GM19351 (cell line): ENCODE data around the gene STPG3.
"Not testable (repeated sequence)": the region's sequence is repeated elsewhere in the genome, so short reads cannot be mapped to it uniquely, and the experiment has no call there.

ENCODE experiments used
- ATAC-seq: cut with Tn5 transposase; IDR thresholded peaks from one replicate; pipeline ENCODE4 v1.9.1; 2021; ENCODE audit warnings: mild to moderate bottlenecking, moderate library complexity; ENCODE audit not compliant: unreplicated experiment

The STPG3 gene

DNA sequence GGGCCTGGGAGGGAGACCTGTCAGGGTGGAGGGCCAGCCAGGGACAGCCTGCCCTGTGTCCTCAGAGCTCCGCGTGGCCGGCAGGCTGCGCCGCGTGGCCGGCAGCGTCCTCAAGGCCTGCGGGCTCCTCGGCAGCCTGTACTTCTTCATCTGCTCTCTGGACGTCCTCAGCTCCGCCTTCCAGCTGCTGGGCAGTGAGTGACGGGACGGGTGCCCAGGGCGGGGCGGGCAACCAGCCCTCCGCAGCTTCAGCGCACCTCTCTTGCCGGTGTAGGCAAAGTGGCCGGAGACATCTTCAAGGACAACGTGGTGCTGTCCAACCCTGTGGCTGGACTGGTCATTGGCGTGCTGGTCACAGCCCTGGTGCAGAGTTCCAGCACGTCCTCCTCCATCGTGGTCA lies 18.6 kb upstream of the STPG3 start:
- no peak for ATAC-seq

DNA sequence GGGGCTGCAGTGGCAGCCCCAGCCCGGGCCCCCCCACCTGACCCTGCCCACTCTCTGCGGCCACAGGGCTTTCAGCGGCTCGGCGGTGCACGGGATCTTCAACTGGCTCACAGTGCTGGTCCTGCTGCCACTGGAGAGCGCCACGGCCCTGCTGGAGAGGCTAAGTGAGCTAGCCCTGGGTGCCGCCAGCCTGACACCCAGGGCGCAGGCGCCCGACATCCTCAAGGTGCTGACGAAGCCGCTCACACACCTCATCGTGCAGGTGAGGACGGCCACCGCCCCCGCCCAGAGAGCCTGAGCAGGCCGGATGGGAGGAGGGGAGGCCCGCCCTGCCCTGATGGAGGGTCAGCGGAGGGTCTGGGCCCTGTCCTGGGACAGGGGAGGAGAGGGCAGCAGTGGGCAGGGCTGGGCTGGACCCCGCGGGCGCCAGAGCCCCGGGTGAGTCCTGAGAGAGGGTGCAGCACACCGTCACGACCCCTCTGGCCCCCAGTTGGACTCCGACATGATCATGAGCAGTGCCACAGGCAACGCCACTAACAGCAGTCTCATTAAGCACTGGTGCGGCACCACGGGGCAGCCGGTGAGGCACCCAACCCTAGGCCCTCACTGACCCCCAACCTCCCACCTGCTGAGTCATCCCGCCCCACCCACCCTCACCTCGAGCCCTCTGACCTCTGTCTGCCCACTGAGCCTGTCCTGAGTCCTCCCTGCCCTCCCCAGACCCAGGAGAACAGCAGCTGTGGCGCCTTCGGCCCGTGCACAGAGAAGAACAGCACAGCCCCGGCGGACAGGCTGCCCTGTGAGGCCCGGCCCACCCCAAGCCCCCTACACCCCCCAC lies 17.7 kb upstream of the STPG3 start:
- no peak for ATAC-seq

DNA sequence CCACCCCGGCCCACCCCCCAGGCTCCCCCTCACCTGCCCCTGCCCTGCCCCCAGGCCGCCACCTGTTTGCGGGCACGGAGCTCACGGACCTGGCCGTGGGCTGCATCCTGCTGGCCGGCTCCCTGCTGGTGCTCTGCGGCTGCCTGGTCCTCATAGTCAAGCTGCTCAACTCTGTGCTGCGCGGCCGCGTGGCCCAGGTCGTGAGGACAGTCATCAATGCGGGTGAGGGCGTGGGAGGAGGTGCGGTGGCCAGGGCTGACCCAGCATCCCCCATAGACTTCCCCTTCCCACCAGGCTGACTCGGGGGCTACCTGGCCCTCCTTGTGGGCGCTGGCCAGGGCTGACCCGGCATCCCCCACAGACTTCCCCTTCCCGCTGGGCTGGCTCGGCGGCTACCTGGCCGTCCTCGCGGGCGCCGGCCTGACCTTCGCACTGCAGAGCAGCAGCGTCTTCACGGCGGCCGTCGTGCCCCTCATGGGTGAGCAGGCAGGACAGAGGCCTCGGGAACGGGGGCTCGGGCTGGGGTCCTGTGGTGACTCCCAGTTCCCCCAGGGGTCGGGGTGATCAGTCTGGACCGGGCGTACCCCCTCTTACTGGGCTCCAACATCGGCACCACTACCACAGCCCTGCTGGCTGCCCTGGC lies 16.9 kb upstream of the STPG3 start:
- ATAC-seq: no peak

DNA sequence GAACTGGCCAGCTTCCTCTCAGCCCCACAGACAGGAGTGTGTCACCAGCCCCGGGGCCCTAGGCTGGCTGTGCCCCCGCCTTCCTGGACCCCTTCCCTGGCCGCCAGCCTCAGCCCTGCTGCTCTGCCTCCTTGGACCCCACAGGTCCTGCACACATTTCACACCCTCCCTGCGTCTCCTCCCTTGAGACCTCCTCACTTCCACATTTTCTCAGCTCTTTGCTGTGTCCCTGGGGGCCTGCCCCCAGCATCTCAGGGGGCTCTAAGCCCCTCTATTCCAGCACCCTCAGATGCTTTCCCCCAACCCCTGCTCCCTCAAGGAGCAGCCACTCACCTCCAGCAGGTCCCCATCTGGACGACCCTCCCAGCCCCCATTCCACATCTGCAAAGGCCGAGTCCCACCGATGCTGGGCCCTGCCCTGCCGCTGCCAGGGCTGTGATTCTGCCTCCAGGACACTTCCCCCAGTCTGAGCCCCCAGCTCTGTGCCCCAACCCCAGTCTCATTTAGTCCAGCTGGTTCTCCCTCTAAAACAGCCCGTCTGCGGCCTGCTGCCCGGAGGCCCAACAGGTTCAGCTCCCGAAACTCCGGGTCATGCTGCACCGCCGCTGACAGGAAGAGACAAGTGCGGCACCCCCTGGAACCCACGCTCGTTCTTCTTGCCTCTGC lies 16.2 kb upstream of the STPG3 start:
- no peak for ATAC-seq

DNA sequence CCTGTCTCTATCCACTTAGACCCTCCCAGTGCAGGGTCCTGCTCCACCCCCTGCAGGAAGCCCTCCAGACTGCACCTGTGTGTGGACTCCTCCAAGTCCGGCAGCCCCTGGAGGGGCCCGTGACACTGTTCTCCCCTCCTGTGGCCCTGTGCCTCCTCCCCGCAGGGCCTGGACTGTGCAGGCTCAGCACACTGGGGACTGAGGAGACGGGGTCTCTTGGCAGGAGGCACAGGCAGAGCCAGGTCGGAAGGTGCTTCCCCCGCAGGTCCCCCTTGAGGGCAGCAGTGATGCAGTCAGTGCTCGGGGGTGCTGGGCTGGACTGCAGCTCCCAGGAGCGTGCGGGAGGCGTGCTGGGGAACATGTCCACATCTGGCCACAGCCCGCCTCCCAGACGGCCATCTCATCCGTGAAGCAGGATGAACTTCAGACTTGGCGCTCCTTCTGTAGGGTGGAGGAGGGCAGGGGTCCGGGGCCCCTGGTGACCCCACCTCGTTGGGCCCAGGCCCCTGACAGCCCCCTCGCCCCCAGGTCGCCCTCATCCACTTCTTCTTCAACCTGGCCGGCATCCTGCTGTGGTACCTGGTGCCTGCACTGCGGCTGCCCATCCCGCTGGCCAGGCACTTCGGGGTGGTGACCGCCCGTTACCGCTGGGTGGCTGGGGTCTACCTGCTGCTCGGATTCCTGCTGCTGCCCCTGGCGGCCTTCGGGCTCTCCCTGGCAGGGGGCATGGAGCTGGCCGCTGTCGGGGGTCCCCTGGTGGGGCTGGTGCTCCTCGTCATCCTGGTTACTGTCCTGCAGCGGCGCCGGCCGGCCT lies 15.5 kb upstream of the STPG3 start:
- ATAC-seq: no peak

DNA sequence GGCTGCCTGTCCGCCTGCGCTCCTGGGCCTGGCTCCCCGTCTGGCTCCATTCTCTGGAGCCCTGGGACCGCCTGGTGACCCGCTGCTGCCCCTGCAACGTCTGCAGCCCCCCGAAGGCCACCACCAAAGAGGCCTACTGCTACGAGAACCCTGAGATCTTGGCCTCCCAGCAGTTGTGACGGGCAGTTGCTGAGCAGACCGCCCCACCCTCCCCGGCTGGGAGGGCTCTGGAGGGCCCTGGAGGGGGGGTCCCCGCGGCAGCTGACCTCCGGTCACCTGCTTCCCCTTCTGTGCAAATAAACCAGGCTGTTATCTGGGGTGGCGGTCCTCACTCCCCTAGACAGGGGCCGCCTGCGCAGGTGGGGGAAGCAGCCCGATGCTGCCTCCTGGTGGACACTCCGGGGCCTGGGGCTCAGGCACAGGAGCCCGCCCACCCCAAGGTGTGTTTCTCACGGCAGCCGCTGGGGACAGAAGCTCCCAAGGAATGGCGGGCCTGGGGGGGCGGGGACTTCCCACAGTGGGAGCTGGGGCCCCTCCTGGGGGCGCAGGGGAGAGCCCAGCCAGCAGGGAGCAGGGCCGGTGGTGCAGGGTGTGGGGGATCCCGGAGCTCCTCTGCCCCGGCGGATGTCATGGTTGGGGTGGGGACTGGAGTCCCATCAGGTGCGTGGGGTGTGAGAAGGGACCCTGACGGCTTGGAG lies 14.7 kb upstream of the STPG3 start:
- peak; percentile 28 for ATAC-seq

DNA sequence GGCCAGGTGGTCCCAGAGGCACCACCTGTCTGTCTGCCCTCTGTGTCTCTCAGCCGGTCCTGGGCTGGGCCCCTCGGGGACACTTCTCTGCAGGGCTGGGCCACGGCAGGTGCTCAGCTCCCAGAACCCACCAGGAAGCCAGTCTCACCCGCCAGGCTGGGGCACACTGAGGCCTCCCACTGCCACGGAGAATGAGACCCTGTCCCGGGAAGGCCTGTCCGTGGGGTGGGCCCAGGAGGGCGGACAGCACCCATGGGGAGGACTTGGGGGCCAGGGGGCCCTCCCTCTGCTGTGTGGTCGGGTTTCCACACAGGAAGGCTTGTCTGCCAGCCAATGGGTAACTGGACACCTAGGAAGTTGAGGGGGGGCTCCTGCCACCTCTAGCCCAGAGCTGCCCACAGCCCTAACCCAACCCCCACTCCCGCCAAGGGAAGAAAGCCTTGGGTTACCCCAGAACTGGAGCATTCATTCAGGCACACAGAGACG lies 14.1 kb upstream of the STPG3 start:
- ATAC-seq: no peak

DNA sequence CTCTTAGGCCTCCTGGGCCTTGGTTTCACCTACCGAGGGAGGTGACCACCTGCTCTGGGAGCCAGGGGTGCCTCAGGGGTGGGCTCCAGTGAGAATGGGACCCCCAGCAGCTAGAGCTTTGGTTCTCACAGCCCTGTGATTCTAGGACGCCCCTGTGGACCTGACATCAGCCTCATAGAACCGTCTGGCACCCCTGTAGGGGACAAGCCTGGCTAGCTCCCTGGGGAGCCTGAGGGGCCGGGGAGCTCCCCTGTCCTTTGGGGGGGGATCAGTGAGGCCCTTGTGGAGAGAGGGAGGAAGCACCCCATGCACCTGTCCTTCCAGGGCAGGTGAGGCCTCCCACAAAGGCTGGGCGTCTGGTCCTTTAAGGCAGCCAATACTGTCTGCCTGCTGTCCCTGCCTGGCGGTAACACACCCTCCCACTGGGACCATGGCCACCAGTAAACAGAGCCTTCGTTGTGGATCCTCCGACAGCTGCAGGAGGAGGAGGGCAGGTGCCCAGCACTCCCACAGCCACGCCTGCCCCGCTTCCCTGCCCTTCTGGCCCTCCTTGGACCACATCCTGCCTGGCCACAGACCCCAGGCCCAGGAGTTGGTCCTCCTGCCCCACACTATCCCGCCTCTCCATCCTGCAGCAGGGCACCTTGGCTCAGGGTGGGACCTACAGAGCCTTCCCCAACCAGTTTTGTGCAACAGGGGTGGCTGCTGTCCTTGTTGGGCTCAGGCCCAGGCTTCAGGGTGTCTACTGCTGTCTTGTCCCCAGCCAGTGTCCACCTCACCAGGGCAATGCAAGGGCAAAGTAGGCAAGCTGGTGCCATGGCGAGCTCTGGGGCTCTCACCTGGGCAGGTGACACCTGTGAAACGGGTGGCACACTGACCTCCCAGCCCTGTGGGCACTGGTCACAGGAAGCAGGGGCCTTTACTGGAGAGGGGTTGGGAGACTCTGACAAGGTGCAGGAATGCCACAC lies 13.0 kb upstream of the STPG3 start:
- ATAC-seq: no peak

DNA sequence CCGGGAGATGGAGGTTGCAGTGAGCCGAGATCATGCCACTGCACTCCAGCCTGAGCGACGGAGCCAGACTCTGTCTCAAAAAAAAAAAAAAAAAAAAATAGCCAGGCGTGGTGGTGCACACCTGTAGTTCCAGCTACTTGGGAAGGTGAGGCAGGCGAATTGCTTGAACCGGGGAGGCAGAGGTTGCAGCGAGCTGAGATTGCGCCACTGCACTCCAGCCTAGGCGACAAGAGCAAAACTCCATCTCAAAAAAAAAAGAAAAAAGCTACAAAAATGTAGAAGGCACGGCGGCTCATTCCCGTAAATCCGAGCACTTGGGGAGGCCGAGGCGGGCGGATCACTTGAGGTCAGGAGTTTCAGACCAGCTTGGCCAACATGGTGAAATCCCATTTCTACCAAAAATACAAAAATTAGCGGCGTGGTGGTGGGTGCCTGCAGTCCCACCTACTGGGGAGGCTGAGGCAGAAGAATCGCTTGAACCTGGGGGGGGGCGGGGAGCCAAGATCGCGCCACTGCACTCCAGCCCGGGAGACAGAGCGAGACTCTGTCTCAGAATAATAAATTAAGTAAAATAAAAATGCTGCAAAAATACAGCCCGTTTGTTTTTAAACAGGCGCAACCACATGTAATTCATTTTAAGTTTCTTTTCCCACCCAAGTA lies 11.4 kb upstream of the STPG3 start:
- not testable (repeated sequence) for ATAC-seq

DNA sequence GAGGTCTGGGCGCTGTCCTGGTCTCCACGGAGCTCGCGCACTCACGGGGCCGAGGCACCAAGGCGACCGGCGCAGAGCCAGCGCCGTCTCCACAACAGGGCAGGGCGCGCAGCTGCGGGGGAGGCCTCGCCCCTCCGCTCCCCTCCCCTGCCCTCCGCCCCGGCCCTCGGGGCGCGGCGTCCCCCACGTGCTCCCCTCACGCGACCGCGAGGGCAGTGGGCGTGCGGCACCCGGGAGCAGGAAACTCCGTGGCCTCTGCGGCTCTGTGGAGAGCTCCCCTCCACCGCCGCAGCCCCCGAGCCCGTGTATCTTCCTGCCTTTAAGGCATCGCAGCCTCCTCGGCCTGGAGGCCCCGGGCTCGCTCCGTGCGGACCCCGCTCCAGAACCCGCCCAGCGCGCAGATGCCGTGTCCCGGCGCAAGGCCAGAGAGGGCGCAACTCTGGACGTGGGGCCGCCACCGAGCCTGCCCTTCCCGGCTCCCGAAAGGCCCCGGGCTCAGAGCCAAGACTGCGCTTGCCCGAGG lies 10.7 kb upstream of the STPG3 start:
- peak; percentile 24 for ATAC-seq

DNA sequence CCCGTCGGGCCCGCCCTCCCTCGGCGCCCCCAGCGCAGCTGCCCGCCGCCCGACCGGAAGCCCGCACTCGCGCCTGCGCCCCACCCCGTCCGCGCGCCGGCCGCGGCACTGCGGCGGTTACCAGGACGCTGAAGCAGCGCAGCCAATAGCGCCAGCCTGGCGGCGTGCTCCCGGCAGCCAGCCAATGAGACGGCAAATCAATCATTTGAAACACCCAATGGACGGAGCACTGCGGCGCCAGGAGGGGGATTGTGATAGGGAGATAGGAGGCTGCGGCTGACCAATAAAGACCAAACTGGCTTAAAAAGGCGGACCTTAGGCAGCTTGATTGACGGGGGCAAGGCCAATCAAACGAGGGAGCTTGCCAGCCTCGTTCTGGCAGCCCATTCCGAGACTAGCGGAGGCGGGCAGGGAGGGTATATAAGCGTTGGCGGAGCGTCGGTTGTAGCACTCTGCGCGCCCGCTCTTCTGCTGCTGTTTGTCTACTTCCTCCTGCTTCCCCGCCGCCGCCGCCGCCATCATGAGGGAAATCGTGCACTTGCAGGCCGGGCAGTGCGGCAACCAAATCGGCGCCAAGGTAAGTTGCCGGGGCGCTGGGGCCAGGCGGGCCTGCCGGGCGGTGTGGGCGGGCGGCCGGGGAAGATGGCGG lies 10.1 kb upstream of the STPG3 start, which contains the start of gene TUBB4B:
Gene TUBB4B, plus strand, starts transcription at position 447 of the 649 bp plus-strand sequence. Its CDS starts 74 bp downstream, at position 521.
- ATAC-seq: peak; percentile 73

DNA sequence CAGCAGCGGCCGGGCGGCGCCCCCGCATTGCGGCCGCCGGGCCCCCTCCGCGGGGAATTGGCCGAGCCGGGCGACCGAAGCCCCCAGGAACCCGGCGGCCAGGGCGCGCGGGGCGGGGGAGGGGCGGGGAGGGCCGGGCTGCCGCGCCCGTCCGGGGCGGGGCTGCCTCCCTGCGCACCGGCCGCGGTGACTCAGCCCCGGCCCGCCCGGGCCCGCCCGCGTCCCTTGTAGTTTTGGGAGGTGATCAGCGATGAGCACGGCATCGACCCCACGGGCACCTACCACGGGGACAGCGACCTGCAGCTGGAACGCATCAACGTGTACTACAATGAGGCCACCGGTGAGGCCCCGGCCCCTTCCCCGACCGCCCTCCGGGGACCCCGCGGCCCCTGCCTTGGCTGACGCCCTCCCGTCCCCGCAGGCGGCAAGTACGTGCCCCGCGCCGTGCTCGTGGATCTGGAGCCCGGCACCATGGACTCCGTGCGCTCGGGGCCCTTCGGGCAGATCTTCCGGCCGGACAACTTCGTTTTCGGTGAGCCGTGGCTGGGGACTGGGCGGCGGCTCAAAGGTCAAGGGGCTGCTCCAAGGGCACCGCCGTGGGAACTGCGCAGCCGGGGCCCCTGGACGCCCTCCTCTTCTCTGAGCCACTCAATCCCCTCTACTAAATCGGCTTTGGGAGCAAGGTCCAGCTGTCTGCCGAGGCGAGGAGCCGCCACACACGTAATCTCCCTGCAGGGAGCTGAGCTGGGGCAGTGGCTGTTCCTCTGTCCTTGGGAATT lies 9.4 kb upstream of the STPG3 start:
- peak; percentile 13 for ATAC-seq

DNA sequence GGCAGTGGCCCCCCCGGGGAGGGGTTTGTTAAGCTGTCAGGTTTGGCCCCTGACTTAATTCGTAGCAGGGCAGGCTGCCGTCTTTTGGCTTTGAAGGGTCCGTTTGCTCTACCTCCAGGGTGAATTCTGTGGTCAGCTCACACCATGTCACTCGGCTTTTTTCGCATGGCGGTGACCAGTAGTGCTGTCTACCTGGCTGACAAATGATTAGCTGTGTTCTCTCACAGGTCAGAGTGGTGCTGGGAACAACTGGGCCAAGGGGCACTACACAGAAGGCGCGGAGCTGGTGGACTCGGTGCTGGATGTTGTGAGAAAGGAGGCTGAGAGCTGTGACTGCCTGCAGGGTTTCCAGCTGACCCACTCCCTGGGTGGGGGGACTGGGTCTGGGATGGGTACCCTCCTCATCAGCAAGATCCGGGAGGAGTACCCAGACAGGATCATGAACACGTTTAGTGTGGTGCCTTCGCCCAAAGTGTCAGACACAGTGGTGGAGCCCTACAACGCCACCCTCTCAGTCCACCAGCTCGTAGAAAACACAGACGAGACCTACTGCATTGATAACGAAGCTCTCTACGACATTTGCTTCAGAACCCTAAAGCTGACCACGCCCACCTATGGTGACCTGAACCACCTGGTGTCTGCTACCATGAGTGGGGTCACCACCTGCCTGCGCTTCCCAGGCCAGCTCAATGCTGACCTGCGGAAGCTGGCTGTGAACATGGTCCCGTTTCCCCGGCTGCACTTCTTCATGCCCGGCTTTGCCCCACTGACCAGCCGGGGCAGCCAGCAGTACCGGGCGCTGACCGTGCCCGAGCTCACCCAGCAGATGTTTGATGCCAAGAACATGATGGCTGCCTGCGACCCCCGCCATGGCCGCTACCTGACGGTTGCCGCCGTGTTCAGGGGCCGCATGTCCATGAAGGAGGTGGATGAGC lies 8.6 kb upstream of the STPG3 start:
- no peak for ATAC-seq

DNA sequence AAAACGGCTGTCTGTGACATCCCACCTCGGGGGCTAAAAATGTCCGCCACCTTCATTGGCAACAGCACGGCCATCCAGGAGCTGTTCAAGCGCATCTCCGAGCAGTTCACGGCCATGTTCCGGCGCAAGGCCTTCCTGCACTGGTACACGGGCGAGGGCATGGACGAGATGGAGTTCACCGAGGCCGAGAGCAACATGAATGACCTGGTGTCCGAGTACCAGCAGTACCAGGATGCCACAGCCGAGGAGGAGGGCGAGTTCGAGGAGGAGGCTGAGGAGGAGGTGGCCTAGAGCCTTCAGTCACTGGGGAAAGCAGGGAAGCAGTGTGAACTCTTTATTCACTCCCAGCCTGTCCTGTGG lies 7.8 kb upstream of the STPG3 start:
- not testable (repeated sequence) for ATAC-seq

DNA sequence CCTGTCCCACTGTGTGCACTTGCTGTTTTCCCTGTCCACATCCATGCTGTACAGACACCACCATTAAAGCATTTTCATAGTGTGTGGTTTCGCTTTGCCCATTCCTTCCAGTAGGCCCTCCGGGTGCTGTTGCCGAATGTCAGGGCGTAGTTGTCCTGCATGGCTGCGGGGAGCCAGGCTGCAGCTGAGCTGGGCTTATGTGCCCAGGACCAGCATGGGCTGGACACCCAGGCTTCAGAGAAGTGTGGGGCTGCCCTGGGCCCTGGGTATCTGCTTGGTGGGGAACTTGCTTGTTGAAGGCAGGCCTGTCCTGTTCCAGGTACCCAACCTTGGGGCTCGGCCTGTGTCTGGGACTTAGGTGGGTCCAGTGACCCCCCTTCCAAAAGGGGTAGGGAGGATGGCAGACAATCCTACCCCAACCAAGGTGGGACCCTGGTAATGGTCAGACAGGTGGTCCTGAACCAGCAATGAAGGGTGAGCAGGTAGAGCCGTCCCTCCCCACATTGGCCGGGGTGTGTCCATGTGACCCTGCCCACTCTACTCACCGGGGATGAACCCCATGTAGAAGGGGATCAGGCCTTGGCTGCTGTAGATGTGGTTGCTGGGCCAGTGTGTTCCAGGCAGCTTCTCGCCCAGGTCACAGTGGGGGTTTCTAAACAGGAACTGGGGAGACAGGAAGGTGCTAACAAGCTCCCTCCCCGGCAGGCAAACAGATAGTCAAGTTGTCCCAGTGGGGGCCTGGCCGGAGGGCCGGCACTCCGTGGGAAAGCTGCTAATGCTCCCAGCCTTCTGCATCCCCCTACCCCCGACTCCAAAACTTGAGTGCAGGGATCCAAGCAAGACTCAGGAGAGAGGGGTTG lies 7.2 kb upstream of the STPG3 start:
- ATAC-seq: no peak
